Epithelial cell of umbilical artery (primary cell): Measurements from ENCODE around the gene C3orf20. TPM values are rescaled to one million over a fixed set of nuclear protein-coding genes. Genes with fewer than 3 reads are reported as not detected.

Experiments
- total RNA-seq: library from RNA; depleted of rRNA; stranded (reverse); fragments of >200 nt; gene quantifications from 2 replicates; pipeline ENCODE4 v1.2.3, GENCODE V29; 2014

C3orf20 gene
- not detected in 2 replicates for total RNA-seq

GRCh38 chr3:14674841-14675240 is at the start of gene C3orf20:
Gene C3orf20, plus strand, starts transcription at chr3:14675141. Its CDS starts 7,573 bp downstream, at chr3:14682714.

DNA sequence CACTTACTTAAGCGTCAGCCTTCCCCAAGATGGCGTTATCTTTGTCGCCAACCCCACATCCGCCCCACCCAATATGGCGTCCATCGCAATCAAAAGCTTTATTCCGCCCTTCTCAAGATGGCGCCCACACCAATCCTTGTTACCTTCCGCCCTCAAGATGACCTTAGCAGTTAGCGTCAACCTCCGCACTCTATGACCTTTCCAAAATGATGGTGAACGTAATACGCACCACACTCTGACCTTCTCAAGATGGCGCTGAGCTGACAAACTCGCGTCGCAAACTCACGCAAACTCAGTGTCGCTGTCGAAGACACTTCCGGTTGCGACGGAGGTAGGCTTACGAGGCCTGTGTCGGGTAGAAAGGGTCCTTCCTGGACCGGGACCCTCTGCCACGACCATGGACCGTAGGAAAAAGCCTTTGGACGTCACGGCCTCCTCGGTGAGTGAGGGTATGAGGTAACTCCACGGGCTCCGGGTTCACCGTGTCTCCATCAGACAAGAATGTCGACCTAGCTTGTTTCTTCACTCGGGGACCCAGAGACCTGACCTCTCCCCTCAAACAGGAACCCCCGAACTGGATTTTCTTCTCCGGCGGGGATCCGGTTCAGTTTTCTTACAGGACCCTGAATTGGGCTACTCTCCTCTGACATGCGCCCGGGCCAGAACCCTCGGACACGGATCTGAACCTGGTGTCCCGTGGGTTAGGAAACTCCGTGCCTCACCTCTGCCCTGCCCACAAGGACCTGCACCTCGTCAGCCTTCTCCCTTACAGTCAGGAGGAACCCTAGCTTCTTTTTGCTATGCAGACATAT is 23.3 kb upstream of the C3orf20 start, which contains the start of gene CCDC174:
Gene CCDC174 (plus strand): TSS at position 323 of the 812 bp plus-strand sequence. CDS start 75 bp downstream, at position 398.

DNA sequence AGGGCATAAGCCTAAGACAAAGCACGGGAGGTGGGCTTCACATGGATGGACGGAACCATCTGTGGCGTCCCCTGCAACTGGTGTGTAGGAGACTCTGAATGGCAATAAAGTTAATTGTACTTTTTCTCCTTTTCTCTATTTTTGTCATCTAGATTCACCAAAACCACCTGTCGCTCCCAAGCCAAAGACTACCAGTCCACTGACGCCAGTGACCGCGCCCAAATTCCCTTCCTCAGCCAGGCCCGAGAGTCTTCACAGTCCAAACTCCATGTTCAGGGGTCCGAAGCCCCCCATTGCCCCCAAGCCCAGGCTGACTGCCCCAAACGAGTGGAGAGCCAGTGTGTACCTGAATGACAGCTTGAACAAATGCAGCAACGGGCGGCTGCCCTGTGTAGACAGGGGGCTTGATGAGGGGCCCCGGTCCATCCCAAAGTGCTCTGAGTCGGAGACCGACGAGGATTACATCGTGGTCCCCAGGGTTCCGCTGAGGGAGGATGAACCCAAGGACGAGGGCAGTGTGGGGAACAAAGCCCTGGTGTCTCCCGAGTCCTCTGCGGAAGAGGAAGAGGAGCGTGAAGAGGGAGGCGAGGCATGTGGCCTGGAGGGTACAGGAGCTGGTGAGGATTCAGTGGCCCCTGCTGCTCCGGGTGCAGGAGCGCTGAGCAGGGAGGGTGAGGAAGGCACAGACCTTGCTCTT is 144.0 kb downstream of the C3orf20 start, which contains the start of gene FGD5:
Gene FGD5 (plus strand): TSS at position 159 of the 697 bp plus-strand sequence. CDS start 110 bp downstream, at position 269.

Other genes starting within 250 kb of the C3orf20 start
- gene GRIP2, start 134.8 kb upstream of the C3orf20 start, total RNA-seq = not detected in 2 replicates
- 5.8 and 7.8 TPM in 2 replicates for gene CCDC174, start 23.4 kb upstream of the C3orf20 start, total RNA-seq
- gene FGD5, start 143.8 kb downstream of the C3orf20 start, total RNA-seq = 54.0 and 58.8 TPM in 2 replicates